Measurements from ENCODE around the gene KDM5B. TPM values are rescaled to one million over a fixed set of nuclear protein-coding genes. Genes with fewer than 3 reads are reported as not detected.

The KDM5B gene
- total and polyA plus RNA-seq, 2 of the 8 experiments (the other 6 are each of a cell fraction or from before 2014, with no cell fraction given): 73.3 to 210 TPM

GRCh38 chr1:202856014-202856413 is 47.8 kb upstream of the KDM5B start:
- Histone ChIP-seq H3K56ac (replicated peaks; ENCODE audit: insufficient read length, low read depth, low read length) (no peak overlapping the region), H3K4ac (replicated peaks; ENCODE audit: insufficient read length, low read depth, low read length) (no peak overlapping the region), H3K14ac (ENCODE audit: insufficient read length) (no peak overlapping the region), H3K4me3 (ENCODE audit: extremely low read depth in 1 of 4, insufficient read depth in 2 of 4, low read depth in 3 of 4, low read length in 4 of 4) (no peak overlapping the region), H3K27ac (ENCODE audit: low read depth, low read length) (no peak overlapping the region), H2BK20ac (ENCODE audit: low read length) (no peak overlapping the region), H3K18ac (ENCODE audit: extremely low read depth, low read length) (no peak overlapping the region), H4K5ac (ENCODE audit: insufficient read length, low read depth, low read length) (no peak overlapping the region), H3K9ac (replicated peaks in 1 of 4; ENCODE audit: extremely low read depth in 1 of 4, low read depth in 3 of 4, low read length in 3 of 4) (no peak overlapping the region), H4K20me1 (replicated peaks in 1 of 2; ENCODE audit: control insufficient read depth in 1 of 2, insufficient read depth in 2 of 2, low read length in 2 of 2) (peaks cover 1 to 11% of the 10 kb centered on the region in 2 experiments), H3K27me3 (replicated peaks in 1 of 4; ENCODE audit: control insufficient read depth in 3 of 4, extremely low read depth in 1 of 4, insufficient read depth in 3 of 4, low read length in 3 of 4) (no peaks in the 10 kb centered on the region), H2BK120ac (replicated peaks; ENCODE audit: low read depth, low read length) (no peak overlapping the region), H2BK5ac (ENCODE audit: low read depth, low read length) (no peak overlapping the region), H3K36me3 (ENCODE audit: control insufficient read depth in 2 of 4, insufficient read depth in 4 of 4, low read length in 3 of 4) (peaks cover 18 to 41% (median 36%) of the 10 kb centered on the region in 4 experiments), H4K8ac (ENCODE audit: extremely low read depth, insufficient read depth, low read length) (no peak overlapping the region), H3K9me3 (ENCODE audit: insufficient read depth in 2 of 2, low read depth in 1 of 2, low read length in 1 of 2) (no peaks in the 10 kb centered on the region), H3K79me2 (ENCODE audit: control insufficient read depth in 1 of 2, insufficient read depth in 2 of 2, low read length in 2 of 2) (peaks cover 3 to 25% of the 10 kb centered on the region in 2 experiments; a peak in 3 of 4 replicates), H2BK15ac (ENCODE audit: low read length) (no peak overlapping the region), H2BK12ac (ENCODE audit: low read depth, low read length) (no peak overlapping the region), H2AFZ (ENCODE audit: low read length) (no peak overlapping the region), H2AK5ac (ENCODE audit: low read depth, low read length) (no peak overlapping the region), H3K79me1 (ENCODE audit: low read depth, low read length) (peaks cover 19% of the 10 kb centered on the region), H4K91ac (replicated peaks; ENCODE audit: insufficient read length, low read length) (no peak overlapping the region), H3K4me2 (ENCODE audit: insufficient read depth in 1 of 2, low read depth in 2 of 2, low read length in 2 of 2) (no peak overlapping the region), H3K23ac (ENCODE audit: insufficient read length) (no peak overlapping the region), H3K4me1 (replicated peaks in 1 of 4; ENCODE audit: control insufficient read depth in 3 of 4, insufficient read depth in 4 of 4, low read length in 3 of 4) (peaks cover 0 to 4% (median 0%) of the 10 kb centered on the region in 4 experiments; a peak in 2 of 7 replicates), H3K23me2 (ENCODE audit: low read depth, low read length) (no peaks in the 10 kb centered on the region)
- DNase-seq (ENCODE audit: low read depth in 1 of 2, low spot score in 2 of 2) (no peak), FAIRE-seq (no peak)
- WGBS, 2 experiments (ENCODE audit: extremely low coverage in 1 of 2, insufficient coverage in 1 of 2, insufficient read length in 1 of 2, insufficient replicate concordance in 2 of 2, low coverage in 1 of 2, low lambda C conversion rate in 2 of 2, missing lambda C conversion rate in 1 of 2): 87% methylated on average over 2 of the region's 2 CpGs; no CpG with 5 or more reads in 1 of the 2 experiments
- TF ChIP-seq TAF1 (IDR thresholded peaks at IDR 0.05; ENCODE audit: low read depth, low read length) (no peak), HDAC2 (IDR thresholded peaks at IDR 0.05; ENCODE audit: borderline replicate concordance in 1 of 2, low read depth in 2 of 2, low read length in 2 of 2) (no peak), CBX5 (IDR thresholded peaks at IDR 0.05; ENCODE audit: low read depth, low read length) (no peak), EGR1 (IDR thresholded peaks at IDR 0.05; ENCODE audit: borderline replicate concordance, low read depth, low read length) (no peak), RXRA (IDR thresholded peaks at IDR 0.05; ENCODE audit: insufficient read depth, low read depth, low read length) (no peak)
- TF ChIP-seq, protein P1, sequence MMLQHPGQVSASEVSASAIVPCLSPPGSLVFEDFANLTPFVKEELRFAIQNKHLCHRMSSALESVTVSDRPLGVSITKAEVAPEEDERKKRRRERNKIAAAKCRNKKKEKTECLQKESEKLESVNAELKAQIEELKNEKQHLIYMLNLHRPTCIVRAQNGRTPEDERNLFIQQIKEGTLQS (IDR thresholded peaks at IDR 0.05; ENCODE audit: insufficient read depth, low read depth, low read length): no peak
- POLR2A ChIA-PET (ENCODE audit: partially characterized antibody): interaction anchor here (1.3 to 9.2 kb wide), 2 partner anchors 11 to 44 kb away, joined by 3 to 81 read pairs; partner anchors contain the start of genes KDM5B and PCAT6
- CTCF ChIA-PET (ENCODE audit: partially characterized antibody): interaction anchor here (1.1 to 2.3 kb wide), 3 partner anchors 43 to 184 kb away, joined by 3 to 5 read pairs (median 4); no protein-coding TSS in a partner anchor

All from H1 (cell line).